Measurements from ENCODE around the gene RNF40.

The RNF40 gene

DNA sequence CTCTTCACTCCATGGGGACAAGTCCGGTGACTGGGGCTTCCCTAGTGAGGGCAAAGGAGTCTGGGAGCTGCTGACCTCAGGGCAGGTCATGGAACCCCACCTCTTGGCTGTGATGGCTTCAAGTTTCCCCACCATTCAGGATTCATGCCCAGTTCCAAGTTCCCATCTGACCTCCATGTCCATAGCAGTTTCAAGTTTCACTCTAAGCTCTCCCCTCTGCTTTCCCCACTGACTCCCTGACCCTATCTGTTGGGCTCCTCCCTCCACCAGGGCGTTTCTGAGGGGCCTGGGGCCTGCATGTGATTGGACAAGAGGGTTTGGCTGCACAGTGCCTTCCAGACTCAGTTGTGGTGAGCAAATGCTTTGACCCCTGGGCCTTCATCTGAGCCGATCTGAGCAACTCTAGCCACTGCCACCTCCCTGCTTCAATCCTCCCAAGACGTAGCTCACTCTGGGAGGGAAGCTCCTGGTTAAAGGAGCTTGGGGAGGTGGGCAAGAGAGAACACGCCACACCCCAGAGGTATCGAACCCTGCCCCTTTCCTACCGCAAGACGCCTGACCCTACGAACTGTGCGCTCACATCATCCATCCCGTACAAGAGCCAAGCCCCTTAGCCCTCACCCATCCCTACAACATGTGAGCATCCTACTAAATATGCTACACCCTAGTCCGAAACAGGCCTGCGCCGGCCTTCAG is 16.6 kb downstream of the RNF40 start:
- Histone ChIP-seq H3K4me3 (ENCODE audit: low read depth, low read length) (no peak overlapping the region), H3K27ac (no peak overlapping the region), H3K36me3 (replicated peaks) (peaks cover 32% of the 10 kb centered on the region), H3K27me3 (replicated peaks) (no peaks in the 10 kb centered on the region)
- TF ChIP-seq, protein P1, sequence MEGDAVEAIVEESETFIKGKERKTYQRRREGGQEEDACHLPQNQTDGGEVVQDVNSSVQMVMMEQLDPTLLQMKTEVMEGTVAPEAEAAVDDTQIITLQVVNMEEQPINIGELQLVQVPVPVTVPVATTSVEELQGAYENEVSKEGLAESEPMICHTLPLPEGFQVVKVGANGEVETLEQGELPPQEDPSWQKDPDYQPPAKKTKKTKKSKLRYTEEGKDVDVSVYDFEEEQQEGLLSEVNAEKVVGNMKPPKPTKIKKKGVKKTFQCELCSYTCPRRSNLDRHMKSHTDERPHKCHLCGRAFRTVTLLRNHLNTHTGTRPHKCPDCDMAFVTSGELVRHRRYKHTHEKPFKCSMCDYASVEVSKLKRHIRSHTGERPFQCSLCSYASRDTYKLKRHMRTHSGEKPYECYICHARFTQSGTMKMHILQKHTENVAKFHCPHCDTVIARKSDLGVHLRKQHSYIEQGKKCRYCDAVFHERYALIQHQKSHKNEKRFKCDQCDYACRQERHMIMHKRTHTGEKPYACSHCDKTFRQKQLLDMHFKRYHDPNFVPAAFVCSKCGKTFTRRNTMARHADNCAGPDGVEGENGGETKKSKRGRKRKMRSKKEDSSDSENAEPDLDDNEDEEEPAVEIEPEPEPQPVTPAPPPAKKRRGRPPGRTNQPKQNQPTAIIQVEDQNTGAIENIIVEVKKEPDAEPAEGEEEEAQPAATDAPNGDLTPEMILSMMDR (IDR thresholded peaks at IDR 0.05; ENCODE audit: low read depth, low read length, missing control alignments), result no peak
- DNase-seq, result no peak
- in situ Hi-C loops (cut with HindIII; ENCODE audit: low pct_ligation_motif_present, low sequenced_read_pairs), result loop anchor here (25.0 kb wide), 1 partner anchor 109 kb away; the partner anchor contains the start of genes BCL7C and CTF1

DNA sequence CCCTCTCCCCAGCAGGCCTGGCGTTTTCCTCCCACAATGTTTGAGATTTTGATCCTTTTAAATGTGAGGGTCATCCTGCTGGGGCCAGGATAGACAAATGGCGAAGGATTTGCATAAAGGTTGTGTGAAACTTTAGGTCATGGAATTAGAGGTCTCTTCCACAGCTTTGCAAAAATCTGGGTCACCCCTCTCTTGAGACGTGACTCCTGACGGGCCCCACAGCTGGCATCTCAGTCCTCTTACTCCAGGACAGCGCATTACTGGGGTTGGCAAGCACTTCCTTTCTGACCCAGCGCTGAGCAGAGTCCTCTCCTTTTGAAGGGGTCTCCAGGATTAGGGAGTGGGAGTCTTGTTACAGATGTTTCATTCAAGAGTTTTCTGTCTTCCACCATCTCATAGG is 17.5 kb downstream of the RNF40 start:
- peaks cover 27% of the 10 kb centered on the region for H3K36me3 ChIP-seq (replicated peaks)
- H3K27ac ChIP-seq, result no peak overlapping the region
- TF ChIP-seq, protein P1 (IDR thresholded peaks at IDR 0.05; ENCODE audit: low read depth, low read length, missing control alignments), result no peak
- no peak for DNase-seq
- in situ Hi-C loops (cut with HindIII; ENCODE audit: low pct_ligation_motif_present, low sequenced_read_pairs), result loop anchor here (25.0 kb wide), 1 partner anchor 108 kb away; the partner anchor contains the start of genes BCL7C and CTF1
- H3K27me3 ChIP-seq (replicated peaks), result no peaks in the 10 kb centered on the region
- no peak overlapping the region for H3K4me3 ChIP-seq (ENCODE audit: low read depth, low read length)

GRCh38 chr16:30780021-30780420 is 17.9 kb downstream of the RNF40 start:
- H3K36me3 ChIP-seq (replicated peaks), result peaks cover 24% of the 10 kb centered on the region
- no peaks in the 10 kb centered on the region for H3K27me3 ChIP-seq (replicated peaks)
- H3K27ac ChIP-seq, result no peak overlapping the region
- H3K4me3 ChIP-seq (ENCODE audit: low read depth, low read length), result no peak overlapping the region
- TF ChIP-seq, protein P1 (IDR thresholded peaks at IDR 0.05; ENCODE audit: low read depth, low read length, missing control alignments), result no peak
- no peak for DNase-seq
- in situ Hi-C loops (cut with HindIII; ENCODE audit: low pct_ligation_motif_present, low sequenced_read_pairs), result loop anchor here (25.0 kb wide), 1 partner anchor 107 kb away; the partner anchor contains the start of genes BCL7C and CTF1

GRCh38 chr16:30780549-30780948 is 18.4 kb downstream of the RNF40 start:
- Histone ChIP-seq H3K36me3 (replicated peaks) (peaks cover 24% of the 10 kb centered on the region), H3K4me3 (ENCODE audit: low read depth, low read length) (no peak overlapping the region), H3K27ac (no peak overlapping the region), H3K27me3 (replicated peaks) (no peaks in the 10 kb centered on the region)
- TF ChIP-seq, protein P1 (IDR thresholded peaks at IDR 0.05; ENCODE audit: low read depth, low read length, missing control alignments), result no peak
- in situ Hi-C loops (cut with HindIII; ENCODE audit: low pct_ligation_motif_present, low sequenced_read_pairs), result loop anchor here (25.0 kb wide), 1 partner anchor 107 kb away; the partner anchor contains the start of genes BCL7C and CTF1
- no peak for DNase-seq

GRCh38 chr16:30782486-30783279 is 20.6 kb downstream of the RNF40 start:
- Histone ChIP-seq H3K4me3 (ENCODE audit: low read depth, low read length) (no peak overlapping the region), H3K36me3 (replicated peaks) (peaks cover 24% of the 10 kb centered on the region), H3K27ac (no peak overlapping the region), H3K27me3 (replicated peaks) (no peaks in the 10 kb centered on the region)
- TF ChIP-seq, protein P1 (IDR thresholded peaks at IDR 0.05; ENCODE audit: low read depth, low read length, missing control alignments), result no peak
- in situ Hi-C loops (cut with HindIII; ENCODE audit: low pct_ligation_motif_present, low sequenced_read_pairs), result loop anchor here (25.0 kb wide), 1 partner anchor 105 kb away; the partner anchor contains the start of genes BCL7C and CTF1
- DNase-seq, result no peak
